HG02588 (cell line): ENCODE measurements around the gene UBE2D1.
"Not testable (repeated sequence)": the region's sequence is repeated elsewhere in the genome, so short reads cannot be mapped to it uniquely, and the experiment has no call there.

Source experiments
- ATAC-seq: cut with Tn5 transposase; IDR thresholded peaks from one replicate; pipeline ENCODE4 v1.9.1; 2021; ENCODE audit warnings: mild to moderate bottlenecking, moderate library complexity; ENCODE audit not compliant: unreplicated experiment

Gene UBE2D1

DNA sequence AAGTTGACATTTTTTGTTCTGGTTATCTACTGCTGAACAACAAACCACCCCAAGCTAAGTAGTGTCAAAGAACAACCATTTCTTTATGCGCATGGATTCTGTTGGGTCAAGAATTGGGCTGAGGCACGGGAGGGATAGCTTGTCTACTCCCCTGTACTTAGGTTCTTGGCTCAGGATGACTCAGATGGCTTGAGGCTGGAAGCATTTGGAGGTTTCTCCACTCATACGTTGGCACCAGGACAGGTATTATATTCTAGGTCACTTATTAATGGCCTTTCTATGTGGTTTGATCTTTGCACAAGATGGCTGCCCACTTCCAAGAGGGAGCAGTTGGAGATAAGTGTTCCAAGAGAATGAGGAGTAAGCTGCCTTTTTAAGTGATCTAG, 38.6 kb downstream of the UBE2D1 start:
- ATAC-seq: peak; percentile 16

DNA sequence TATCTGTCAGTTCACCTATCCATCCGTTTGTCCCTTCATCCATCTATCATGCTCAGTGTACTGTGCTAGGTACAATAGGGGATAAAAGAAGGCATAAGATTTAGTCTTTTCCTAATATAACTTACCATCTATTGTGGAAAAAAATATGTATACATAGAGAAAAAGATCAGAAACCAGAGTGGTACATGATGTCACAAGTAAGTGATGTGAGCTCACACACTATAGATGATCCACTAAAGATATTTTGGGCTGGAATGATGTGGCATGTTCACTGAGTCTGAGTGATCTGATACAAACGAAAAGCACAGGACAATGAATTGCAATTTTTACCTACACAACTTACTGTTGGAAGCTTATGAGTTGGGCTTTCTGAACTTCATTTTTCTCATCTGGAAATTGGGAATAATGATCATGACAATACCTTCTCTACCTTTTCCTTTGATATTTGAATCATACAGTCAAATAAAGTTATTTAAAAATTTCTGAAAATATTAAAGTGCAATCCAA, 47.7 kb downstream of the UBE2D1 start:
- no peak for ATAC-seq

DNA sequence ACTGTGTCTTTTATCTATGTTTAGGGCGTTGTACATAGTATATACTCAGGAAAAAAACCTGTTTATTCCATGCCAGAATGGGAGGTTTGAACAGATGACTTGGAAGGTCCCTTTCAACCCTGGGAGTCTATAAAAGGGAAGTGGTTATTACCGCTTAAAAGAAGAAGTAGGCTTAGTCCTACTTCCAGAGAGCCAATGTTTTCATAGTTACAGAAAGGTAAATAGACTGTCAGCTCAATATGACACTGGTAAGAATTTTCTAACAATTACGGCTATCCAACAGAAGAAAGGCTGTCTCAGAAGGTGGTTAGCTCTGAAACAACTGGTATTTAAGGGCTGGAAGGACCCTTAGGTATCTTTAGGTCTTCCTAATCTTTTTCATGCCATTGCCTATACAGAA, 49.3 kb downstream of the UBE2D1 start:
- ATAC-seq: peak; percentile 45

DNA sequence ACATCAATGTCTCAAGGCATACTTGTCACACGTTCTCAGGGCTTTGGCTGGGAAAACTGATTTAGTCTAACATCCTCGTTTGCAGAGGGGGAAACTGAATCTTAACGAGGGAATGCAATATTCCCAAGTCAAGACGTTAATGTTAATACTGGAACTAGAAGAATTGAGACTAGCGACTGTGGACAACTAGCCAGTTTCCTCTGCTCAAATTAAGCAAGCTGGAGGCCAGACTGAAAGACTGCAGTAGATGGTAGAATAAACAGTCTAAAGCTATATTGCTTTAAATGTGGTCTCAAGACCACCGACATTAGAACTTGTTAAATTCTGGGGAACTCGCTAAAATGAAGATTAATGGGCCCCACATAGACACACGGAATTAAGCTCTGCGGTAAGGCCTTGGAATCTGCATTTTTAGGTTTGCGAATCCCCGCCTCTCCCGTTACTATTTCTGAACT, 49.8 kb downstream of the UBE2D1 start:
- ATAC-seq: peak; percentile 3

DNA sequence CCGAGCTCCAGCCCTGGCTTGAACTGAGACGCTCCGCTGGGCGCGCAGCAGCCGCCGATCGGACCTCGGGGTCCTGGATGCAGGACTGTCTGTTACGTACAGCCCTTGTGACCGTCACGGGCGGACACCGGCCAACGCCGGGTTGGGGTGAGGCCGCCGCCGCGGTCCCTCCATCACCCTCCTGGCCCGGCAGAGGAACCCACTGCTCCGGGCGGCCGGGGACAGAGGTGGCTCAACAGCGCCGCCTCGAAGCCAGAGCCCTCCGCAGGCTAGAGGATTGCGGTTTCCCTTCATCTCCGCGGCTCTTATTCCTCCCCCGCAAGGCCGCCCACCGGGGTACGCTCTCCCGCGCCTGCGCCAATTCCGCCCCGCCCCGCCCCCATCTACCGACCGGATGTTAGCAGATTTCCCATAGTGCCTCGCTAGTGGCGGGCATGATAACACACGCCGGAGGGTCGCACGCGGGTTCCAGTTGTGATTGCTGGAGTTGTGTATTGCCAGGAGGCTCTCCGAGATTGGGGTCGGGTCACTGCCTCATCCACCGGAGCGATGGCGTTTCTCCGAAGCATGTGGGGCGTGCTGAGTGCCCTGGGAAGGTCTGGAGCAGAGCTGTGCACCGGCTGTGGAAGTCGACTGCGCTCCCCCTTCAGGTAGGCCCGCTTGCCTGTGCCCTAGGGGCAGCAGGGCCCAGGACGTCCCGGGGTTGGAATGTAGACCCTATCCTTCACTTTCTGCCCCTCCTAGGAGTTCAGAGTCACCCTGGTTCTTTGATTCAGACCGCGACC, 50.4 kb downstream of the UBE2D1 start, which contains the start of gene TFAM:
Gene TFAM (plus strand): TSS at position 412 of the 785 bp plus-strand sequence. CDS start 138 bp downstream, at position 550.
- ATAC-seq: peak; percentile 90

DNA sequence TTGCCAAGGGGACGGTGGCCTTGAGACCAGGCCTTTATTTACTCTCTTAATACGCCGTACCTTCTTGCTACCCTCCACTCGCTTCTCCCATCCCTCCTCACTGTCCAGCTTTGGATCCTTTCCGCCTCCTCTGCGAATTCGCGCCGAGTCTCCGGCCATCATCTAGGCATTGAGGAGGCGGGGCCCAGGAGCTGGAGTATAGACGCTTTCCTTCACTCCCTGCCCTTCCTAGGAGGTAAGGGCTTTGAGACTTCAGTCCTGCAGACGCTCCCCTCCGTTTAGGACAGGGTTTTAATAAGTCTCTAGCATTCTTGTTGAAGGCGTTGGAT, 50.9 kb downstream of the UBE2D1 start:
- ATAC-seq: peak; percentile 4

DNA sequence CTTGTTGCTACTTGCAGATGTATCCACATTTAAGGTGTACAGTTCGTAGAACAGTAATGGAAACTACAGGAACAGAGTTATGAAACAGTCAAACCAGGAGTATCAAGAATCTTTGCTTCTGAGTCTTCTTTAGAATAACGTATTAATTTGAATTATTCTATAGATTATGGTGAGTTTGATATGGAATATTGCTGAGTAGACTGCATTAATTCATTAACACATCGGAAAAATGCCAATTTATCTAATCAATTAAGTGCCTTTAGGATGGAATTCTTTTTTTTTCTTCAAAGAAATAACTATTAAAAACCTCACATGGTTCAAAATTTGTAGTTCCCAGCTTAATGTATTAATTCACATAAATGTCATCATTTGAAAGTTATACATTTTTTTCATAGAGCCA, 54.2 kb downstream of the UBE2D1 start:
- ATAC-seq: no peak

DNA sequence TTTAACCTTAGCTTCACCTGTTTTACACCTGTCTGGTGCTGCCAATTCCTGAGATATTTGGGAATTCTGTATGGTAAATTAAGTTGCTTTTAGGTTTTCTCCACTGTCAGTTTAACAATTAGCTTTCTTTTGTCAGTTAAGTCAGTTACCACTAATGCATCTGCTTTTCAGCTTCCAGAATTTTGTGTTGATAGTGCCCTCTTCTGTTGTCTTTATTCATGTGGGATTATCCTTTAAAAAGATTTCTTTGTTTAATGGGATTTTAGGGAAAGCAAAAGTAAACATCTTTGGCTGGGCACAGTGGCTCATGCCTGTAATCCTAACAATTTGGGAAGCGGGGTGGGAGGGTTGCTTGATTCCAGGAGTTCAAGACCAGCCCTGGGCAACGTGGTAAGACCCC, 58.5 kb downstream of the UBE2D1 start:
- ATAC-seq: no peak

DNA sequence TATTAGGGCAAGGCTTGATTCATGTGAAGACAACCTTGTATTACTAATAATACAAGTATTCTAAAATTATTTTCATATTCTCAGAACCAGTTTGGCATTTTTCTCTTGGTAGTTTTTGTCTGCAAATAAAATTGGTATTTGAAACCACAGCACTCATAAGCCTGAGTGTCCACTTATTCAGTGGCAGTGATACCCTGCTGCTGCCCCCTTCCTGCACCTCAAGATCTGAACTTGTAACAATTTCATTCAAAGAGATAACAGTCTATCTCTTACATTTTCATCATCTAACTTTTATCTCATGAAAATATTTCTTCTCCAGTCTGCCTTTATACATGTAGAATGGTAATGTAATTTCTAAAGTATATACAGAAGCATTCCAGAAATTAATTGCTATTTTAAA, 59.7 kb downstream of the UBE2D1 start:
- ATAC-seq: no peak

DNA sequence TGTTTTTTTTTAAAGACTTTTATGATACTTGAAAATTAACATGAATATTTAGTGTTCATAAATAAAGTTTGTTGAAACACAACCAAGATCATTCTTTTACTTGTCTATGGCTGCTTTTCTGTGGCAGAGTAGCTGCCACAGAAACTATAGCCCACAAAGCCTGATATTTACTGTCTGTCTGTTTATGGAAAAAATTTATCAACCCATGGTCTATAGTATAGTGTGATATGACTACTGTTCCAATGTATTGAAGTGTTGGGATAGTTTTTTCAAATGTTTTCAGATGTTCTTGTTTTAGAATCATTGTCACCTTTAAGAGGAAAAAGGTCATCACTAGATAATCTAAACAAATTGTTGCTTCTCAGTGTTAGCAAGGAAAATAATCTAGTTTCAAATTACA, 61.3 kb downstream of the UBE2D1 start:
- ATAC-seq: no peak

DNA sequence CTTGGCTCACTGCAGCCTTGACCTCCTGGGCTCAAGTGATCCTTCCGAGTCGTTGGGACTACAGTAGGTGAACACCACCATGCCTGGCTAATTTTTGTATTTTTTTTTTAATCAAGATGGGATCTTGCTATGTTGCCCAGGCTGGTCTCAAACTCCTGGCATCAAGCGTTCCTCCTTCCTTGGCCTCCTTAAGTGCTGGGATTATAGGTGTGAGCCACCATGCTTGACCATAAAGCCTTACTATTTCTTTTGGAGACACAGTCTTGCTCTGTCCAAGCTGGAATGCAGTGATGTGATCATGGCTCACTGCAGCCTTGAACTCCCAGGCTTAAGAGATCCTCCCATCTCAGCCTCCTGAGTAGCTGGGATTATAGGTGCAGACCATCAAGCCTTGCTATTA, 63.0 kb downstream of the UBE2D1 start:
- no peak for ATAC-seq

DNA sequence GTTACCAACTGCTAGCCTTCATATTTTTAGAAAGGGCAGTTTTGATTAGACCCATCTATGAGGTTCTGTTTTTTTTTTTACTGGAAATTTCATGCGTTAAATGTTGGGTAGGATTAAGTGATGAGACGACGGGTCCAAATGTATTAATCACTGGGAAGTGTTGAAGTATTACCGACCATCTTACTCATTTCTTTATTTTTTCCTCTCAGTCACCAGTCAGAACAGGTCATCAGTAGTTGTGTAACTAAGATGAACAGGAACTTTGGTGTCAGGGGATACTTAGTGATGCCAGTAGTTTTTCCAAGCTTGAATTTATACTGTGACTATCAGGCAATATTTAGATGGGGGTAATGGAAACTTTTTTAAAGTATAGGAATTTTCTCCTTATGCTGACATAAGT, 64.6 kb downstream of the UBE2D1 start:
- no peak for ATAC-seq

DNA sequence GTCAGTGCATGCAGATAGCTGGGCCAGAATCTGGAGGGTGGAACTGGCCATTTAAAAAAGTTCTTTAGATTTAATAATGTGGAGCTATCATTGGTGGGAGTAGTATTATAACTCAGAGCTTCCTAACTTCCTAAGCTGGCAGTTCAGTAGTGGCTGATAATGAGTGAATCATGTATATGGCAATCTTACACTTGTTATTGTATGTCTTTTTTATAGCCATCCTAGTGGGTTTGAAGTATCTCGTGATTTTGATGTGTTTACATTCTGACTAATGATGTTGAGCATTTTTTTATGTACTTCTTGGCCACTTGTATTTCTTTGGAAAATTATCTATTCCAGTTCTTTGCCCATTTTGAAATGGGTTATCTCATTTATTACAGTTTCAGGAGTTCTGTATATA, 65.8 kb downstream of the UBE2D1 start:
- ATAC-seq: no peak

DNA sequence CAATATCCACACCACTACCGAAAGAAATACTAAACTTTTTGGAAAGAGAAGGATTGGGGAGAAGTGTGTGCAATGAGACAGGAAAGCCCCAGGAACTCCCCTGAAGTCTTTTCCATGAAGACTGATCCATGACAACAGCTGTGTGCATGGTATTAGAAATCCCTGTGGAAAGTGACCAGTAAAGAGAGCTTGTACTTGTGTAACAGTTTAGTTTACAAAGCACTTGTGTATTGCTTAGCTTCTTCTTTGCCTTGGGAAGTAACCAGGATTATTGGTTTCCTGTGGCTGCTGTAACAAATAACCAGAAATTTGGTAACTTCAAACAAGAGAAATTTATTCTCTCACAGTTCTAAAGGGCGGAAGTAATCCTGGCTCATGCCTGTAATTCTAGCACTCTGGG, 69.2 kb downstream of the UBE2D1 start:
- ATAC-seq: no peak

DNA sequence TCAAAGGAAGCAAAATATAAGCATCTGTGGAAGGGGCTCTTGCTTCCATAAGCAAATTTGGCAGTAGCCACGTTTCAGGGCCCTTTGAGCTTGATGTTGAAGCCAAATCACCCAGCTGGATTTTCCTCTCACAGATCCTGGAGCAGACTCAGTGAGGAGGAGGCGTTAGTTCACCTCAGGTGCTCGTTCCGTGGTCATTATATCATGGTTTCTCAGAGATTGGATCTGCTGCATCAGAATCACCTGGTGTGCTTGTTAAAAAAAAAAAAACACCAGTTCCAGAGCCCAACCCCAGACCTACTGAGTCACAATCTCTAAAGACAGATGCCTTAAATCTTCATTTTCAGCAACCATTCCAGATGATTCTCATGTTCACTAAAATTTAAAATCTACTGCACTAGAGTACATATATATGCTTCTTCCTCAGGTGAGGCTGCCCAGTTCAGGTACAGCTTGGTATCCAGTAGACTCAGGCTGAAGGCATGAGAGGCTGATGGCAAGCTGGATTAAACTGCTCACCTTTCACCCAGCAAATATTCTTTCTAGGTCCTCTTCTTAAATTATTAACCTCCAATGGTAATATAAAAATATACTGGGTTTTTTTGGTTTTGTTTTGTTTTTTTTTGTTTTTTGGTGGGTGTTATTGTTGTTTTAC, 75.3 kb downstream of the UBE2D1 start:
- ATAC-seq: no peak

DNA sequence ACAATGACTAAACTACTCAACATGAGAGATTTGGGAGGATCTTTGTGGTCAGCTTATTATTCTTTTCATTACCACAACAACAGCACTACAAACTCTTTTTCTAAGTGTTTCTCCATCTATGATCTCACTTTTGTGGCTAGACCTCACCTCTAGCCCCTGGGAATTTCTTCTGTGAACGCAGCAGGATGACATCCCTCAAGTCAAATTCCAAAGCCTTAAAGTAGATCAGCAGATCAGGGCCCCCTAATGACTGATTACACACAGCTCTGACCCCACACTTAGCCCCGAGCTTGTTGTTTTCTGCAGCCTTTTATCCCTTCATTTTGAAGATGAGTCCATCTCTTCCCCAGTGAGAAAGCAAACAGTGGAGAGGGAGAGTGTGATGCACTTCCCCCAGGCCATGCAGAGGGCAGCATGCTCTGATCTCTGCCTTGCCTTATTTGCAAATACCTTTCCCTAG, 77.7 kb downstream of the UBE2D1 start:
- no peak for ATAC-seq

DNA sequence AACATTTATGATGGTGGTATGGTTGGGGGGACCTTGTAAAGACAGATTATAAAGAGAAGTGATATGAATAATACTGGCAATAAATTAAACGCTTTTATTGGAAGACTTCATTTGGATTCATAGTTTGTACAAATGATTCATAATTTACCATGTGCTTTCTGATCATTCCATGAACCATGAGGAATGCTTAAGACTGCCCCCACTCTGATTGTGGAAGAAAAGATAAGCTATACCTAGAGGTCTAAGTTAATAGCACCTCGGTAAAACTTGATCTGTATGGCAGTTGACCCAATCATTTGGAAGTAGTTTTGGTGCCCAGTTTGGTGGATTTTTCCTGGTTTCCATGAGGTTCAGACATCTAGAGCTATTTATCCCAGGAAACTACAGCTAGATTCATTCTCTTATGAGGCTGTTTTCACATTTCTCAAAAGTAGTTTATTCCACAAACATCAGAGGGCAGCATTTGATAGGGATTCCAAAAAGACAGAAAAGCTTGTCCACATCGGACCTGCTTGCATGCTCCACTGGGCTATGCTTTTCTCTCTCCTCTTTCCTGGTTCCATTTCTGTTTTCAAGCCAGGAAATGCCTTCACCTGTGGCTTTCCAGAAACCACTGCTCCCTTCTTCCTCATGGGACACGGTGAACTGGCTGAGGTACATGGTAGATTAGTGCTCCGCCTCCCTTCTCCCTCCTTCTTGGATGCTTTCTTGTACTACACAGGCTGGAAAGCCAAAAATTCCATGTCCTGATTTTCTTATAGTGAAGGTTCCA, 79.7 kb downstream of the UBE2D1 start:
- no peak for ATAC-seq

DNA sequence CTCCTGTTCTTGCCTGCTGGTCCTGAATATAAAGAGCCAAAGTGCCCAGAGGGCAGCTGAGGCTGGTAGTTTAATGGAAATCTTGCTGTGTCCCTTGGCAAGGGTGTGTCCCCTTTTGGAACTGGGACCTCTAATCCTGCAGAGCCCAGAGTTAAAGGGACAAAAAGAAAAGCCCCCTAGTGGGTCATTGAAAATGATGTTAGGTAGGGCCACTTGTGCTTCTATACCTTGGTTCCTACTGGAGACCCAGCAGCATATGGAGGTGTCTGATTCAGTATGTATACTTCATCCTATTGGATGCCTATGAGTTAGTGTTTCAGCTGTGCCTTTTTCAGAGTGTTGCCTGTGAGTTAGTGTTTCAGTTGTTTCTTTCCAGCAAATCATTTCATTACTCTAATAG, 81.0 kb downstream of the UBE2D1 start:
- no peak for ATAC-seq

DNA sequence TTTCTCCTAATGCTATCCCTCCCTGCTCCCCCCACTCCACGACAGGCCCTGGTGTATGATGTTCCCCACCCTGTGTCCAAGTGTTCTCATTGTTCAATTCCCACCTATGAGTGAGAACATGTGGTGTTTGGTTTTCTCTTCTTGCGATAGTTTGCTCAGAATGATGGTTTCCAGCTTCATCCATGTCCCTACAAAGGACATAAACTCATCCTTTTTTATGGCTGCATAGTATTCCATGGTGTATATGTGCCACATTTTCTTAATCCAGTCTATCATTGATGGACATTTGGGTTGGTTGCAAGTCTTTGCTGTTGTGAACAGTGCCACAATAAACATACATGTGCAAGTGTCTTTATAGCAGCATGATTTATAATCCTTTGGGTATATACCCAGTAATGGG, 83.1 kb downstream of the UBE2D1 start:
- not testable (repeated sequence) for ATAC-seq
